Epithelial cell of proximal tubule (primary cell): Measurements from ENCODE around the gene ZMIZ2. TPM values are rescaled to one million over a fixed set of nuclear protein-coding genes. Genes with fewer than 3 reads are reported as not detected.
A peak's percentile ranks its signal among the peaks of the same experiment; 100 is the strongest.

ENCODE experiments used
- DNase-seq: peaks from one replicate; pipeline ENCODE4 v3.0.0-alpha.2; 2011; ENCODE audit warnings: low read depth
- H3K4me3 ChIP-seq: 2 replicates; pipeline ENCODE4 v1.5.1; 2011; ENCODE audit warnings: low read depth, mild to moderate bottlenecking, low read length
- CTCF ChIP-seq: conservative IDR thresholded peaks from 2 replicates; pipeline ENCODE4 v1.5.1; 2012; ENCODE audit warnings: low read depth, mild to moderate bottlenecking, low read length
- total RNA-seq: library from RNA; depleted of rRNA; stranded (reverse); fragments of >200 nt; gene quantifications from 2 replicates; pipeline ENCODE4 v1.2.3, GENCODE V29; 2015

ZMIZ2 gene
- total RNA-seq, 1 donor from 2014 or later: 22.9 TPM

GRCh38 chr7:44750921-44751571, 2.4 kb downstream of the ZMIZ2 start:
- H3K4me3 ChIP-seq: no peak overlapping the region
- no peak for TF ChIP-seq CTCF
- peak; percentile 47 for DNase-seq

GRCh38 chr7:44752822-44753221, 4.2 kb downstream of the ZMIZ2 start:
- no peak for TF ChIP-seq CTCF
- H3K4me3 ChIP-seq: no peak overlapping the region

GRCh38 chr7:44754802-44755697, 6.4 kb downstream of the ZMIZ2 start:
- no peak for TF ChIP-seq CTCF
- no peak for DNase-seq
- H3K4me3 ChIP-seq: no peak overlapping the region

More at GRCh38 chr7:44752822-44753221, 4.2 kb downstream of the ZMIZ2 start:
- DNase-seq: no peak

GRCh38 chr7:44755698-44756627, 7.3 kb downstream of the ZMIZ2 start:
- no peak for DNase-seq
- TF ChIP-seq CTCF: no peak
- no peak overlapping the region for H3K4me3 ChIP-seq

- TF ChIP-seq CTCF: no peak
- no peak overlapping the region for H3K4me3 ChIP-seq
- no peak for DNase-seq
Observed at GRCh38 chr7:44756904-44757303, 8.3 kb downstream of the ZMIZ2 start.

- H3K4me3 ChIP-seq: no peak overlapping the region
- TF ChIP-seq CTCF: no peak
- DNase-seq: no peak
Observed at GRCh38 chr7:44757311-44757710, 8.7 kb downstream of the ZMIZ2 start.
